Measurements from ENCODE around the gene GADD45A. TPM values are rescaled to one million over a fixed set of nuclear protein-coding genes. Genes with fewer than 3 reads are reported as not detected.

GADD45A gene, protein sequence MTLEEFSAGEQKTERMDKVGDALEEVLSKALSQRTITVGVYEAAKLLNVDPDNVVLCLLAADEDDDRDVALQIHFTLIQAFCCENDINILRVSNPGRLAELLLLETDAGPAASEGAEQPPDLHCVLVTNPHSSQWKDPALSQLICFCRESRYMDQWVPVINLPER
- total RNA-seq, result 16.4 TPM
- long read RNA-seq, transcript GADD45A-202 (4 exons, 1,496 nt), result major isoform, 16 of 18 reads
- long read RNA-seq, partial matches to known transcripts, result 1 of 18 reads
- long read RNA-seq, other reads (novel, unspliced or antisense), result 0 of 18 reads

- DNase-seq (peak; percentile 99), ATAC-seq (peak; percentile 96)
- intact Hi-C loops (cut with DNase I), result no loop called here
- Histone ChIP-seq H3K27ac (peak within 1 kb of the TSS; percentile 91), H3K36me3 (peaks cover 24% of the 10 kb centered on the region), H3K27me3 (no peaks in the 10 kb centered on the region), H3K4me3 (peak within 1 kb of the TSS; percentile 91), H3K4me1 (peaks cover 22% of the 10 kb centered on the region), H3K9me3 (no peaks in the 10 kb centered on the region)
- no peak for TF ChIP-seq CTCF (IDR thresholded peaks at IDR 0.05)
These were observed at the start of gene GADD45A for GRCh38 chr1:67685067-67685557. GADD45A (plus strand) TSS chr1:67685201; CDS start chr1:67685495, 294 bp downstream.

- ATAC-seq (no peak), DNase-seq (no peak)
- Histone ChIP-seq H3K36me3 (no peaks in the 10 kb centered on the region), H3K4me1 (no peaks in the 10 kb centered on the region), H3K27ac (no peak overlapping the region), H3K4me3 (no peak overlapping the region), H3K9me3 (no peaks in the 10 kb centered on the region), H3K27me3 (no peaks in the 10 kb centered on the region)
- no peak for TF ChIP-seq CTCF (IDR thresholded peaks at IDR 0.05)
- intact Hi-C loops (cut with DNase I), result no loop called here
These were observed 48.9 kb upstream of the GADD45A start for GRCh38 chr1:67636146-67636545.

DNA sequence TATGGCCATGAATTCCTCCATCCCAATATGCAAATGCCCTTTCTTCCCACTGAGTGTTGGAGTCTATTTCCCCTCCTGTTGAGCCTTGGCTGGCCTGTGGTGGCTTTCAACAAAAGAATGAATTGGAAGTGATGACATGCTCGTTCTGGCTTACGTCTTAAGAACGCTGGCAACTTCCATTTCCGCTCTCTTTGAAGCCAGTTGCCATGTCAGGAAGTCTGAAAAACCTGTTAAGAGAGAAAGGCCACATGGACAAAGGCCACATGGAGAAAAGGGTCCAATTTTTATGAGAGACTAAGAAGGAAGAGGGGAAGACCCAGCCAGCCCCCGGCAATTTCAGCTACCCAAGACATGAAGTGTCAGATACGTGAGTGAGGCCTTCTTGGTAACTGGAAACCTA, 45.6 kb upstream of the GADD45A start:
- Histone ChIP-seq H3K4me3 (no peak overlapping the region), H3K36me3 (no peaks in the 10 kb centered on the region), H3K27ac (no peak overlapping the region), H3K9me3 (no peaks in the 10 kb centered on the region), H3K27me3 (no peaks in the 10 kb centered on the region), H3K4me1 (no peaks in the 10 kb centered on the region)
- TF ChIP-seq CTCF (IDR thresholded peaks at IDR 0.05), result no peak
- ATAC-seq (no peak), DNase-seq (no peak)
- intact Hi-C loops (cut with DNase I), result no loop called here

- no peak for TF ChIP-seq CTCF (IDR thresholded peaks at IDR 0.05)
- intact Hi-C loops (cut with DNase I), result no loop called here
- DNase-seq (no peak), ATAC-seq (no peak)
- peaks cover 15% of the 10 kb centered on the region for H3K4me1 ChIP-seq
- no peaks in the 10 kb centered on the region for H3K36me3 ChIP-seq
- H3K27me3 ChIP-seq, result no peaks in the 10 kb centered on the region
- no peak overlapping the region for H3K4me3 ChIP-seq
- no peak overlapping the region for H3K27ac ChIP-seq
- H3K9me3 ChIP-seq, result no peaks in the 10 kb centered on the region
These were observed 42.4 kb upstream of the GADD45A start for GRCh38 chr1:67642629-67643028.

- H3K4me3 ChIP-seq, result no peak overlapping the region
- no peak for TF ChIP-seq CTCF (IDR thresholded peaks at IDR 0.05)
- H3K27ac ChIP-seq, result no peak overlapping the region
- intact Hi-C loops (cut with DNase I), result no loop called here
- H3K4me1 ChIP-seq, result peaks cover 15% of the 10 kb centered on the region
- ATAC-seq (no peak), DNase-seq (no peak)
- no peaks in the 10 kb centered on the region for H3K9me3 ChIP-seq
- no peaks in the 10 kb centered on the region for H3K27me3 ChIP-seq
- H3K36me3 ChIP-seq, result no peaks in the 10 kb centered on the region
These were observed 40.4 kb upstream of the GADD45A start for GRCh38 chr1:67644566-67644965.
